ENCODE results near the gene CSMD2.

CSMD2 gene

GRCh38 chr1:33507661-33508060 lies 657.4 kb downstream of the CSMD2 start:
- Histone ChIP-seq H2AFZ (ENCODE audit: low read depth, low read length, severe bottlenecking) (no peak overlapping the region), H3K27me3 (ENCODE audit: low read length) (no peaks in the 10 kb centered on the region), H3K79me2 (ENCODE audit: insufficient read depth, low read length) (no peaks in the 10 kb centered on the region), H3F3A (ENCODE audit: insufficient read depth) (no peaks in the 10 kb centered on the region), H3K27ac (ENCODE audit: low read depth, low read length) (no peak overlapping the region), H3K4me3 (ENCODE audit: insufficient read depth, low read length, poor library complexity, severe bottlenecking) (no peak overlapping the region), H3K9ac (ENCODE audit: low read length) (no peak overlapping the region), H3K9me3 (ENCODE audit: insufficient read depth, low read length) (no peaks in the 10 kb centered on the region), H3K4me2 (ENCODE audit: low read depth, low read length, poor library complexity, severe bottlenecking) (no peak overlapping the region), H3K9me2 (replicated peaks; ENCODE audit: insufficient read depth, low read length) (no peaks in the 10 kb centered on the region), H3K36me3 (ENCODE audit: low read length) (no peaks in the 10 kb centered on the region), H4K20me1 (ENCODE audit: low read depth, low read length) (no peaks in the 10 kb centered on the region)
- TF ChIP-seq EZH2phosphoT487 (conservative IDR thresholded peaks at IDR 0.05; ENCODE audit: low read length), result no peak
- TF ChIP-seq, protein P1, sequence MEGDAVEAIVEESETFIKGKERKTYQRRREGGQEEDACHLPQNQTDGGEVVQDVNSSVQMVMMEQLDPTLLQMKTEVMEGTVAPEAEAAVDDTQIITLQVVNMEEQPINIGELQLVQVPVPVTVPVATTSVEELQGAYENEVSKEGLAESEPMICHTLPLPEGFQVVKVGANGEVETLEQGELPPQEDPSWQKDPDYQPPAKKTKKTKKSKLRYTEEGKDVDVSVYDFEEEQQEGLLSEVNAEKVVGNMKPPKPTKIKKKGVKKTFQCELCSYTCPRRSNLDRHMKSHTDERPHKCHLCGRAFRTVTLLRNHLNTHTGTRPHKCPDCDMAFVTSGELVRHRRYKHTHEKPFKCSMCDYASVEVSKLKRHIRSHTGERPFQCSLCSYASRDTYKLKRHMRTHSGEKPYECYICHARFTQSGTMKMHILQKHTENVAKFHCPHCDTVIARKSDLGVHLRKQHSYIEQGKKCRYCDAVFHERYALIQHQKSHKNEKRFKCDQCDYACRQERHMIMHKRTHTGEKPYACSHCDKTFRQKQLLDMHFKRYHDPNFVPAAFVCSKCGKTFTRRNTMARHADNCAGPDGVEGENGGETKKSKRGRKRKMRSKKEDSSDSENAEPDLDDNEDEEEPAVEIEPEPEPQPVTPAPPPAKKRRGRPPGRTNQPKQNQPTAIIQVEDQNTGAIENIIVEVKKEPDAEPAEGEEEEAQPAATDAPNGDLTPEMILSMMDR (IDR thresholded peaks at IDR 0.05; ENCODE audit: insufficient read depth, low read length, poor library complexity, severe bottlenecking), result no peak

- no peak overlapping the region for H3K4me3 ChIP-seq (ENCODE audit: insufficient read depth, low read length, poor library complexity, severe bottlenecking)
- H3K9me3 ChIP-seq (ENCODE audit: insufficient read depth, low read length), result no peaks in the 10 kb centered on the region
- H3K27ac ChIP-seq (ENCODE audit: low read depth, low read length), result no peak overlapping the region
- H4K20me1 ChIP-seq (ENCODE audit: low read depth, low read length), result no peaks in the 10 kb centered on the region
- H3K36me3 ChIP-seq (ENCODE audit: low read length), result no peaks in the 10 kb centered on the region
- no peaks in the 10 kb centered on the region for H3K9me2 ChIP-seq (replicated peaks; ENCODE audit: insufficient read depth, low read length)
- no peak overlapping the region for H3K9ac ChIP-seq (ENCODE audit: low read length)
- no peaks in the 10 kb centered on the region for H3K27me3 ChIP-seq (ENCODE audit: low read length)
- no peak overlapping the region for H2AFZ ChIP-seq (ENCODE audit: low read depth, low read length, severe bottlenecking)
- TF ChIP-seq, protein P1 (IDR thresholded peaks at IDR 0.05; ENCODE audit: insufficient read depth, low read length, poor library complexity, severe bottlenecking), result no peak
- TF ChIP-seq EZH2phosphoT487 (conservative IDR thresholded peaks at IDR 0.05; ENCODE audit: low read length), result no peak
- no peaks in the 10 kb centered on the region for H3K79me2 ChIP-seq (ENCODE audit: insufficient read depth, low read length)
- no peaks in the 10 kb centered on the region for H3F3A ChIP-seq (ENCODE audit: insufficient read depth)
- H3K4me2 ChIP-seq (ENCODE audit: low read depth, low read length, poor library complexity, severe bottlenecking), result no peak overlapping the region
These were observed 661.5 kb downstream of the CSMD2 start for GRCh38 chr1:33503506-33503905.

DNA sequence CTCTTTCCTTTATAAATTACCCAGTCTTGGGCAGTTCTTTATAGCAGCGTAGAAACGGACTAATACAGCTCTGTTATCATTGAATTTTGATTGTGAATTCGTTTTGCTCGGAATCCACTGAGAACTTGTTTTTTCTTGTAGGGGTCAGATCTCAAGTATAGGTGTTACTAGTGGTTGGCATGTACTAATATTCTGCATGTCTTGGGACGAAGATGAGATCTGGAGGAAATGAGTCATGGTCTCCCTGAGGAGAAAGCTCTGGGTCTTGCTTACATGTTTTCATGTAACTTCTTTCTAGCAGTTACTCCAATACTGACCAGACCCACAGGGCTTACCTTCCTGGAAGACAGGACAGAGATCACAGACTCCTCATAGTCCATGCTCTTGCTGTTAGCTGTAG lies 662.3 kb downstream of the CSMD2 start:
- Histone ChIP-seq H3K27me3 (ENCODE audit: low read length) (no peaks in the 10 kb centered on the region), H3K4me3 (ENCODE audit: insufficient read depth, low read length, poor library complexity, severe bottlenecking) (no peak overlapping the region), H3K9me2 (replicated peaks; ENCODE audit: insufficient read depth, low read length) (no peaks in the 10 kb centered on the region), H3K27ac (ENCODE audit: low read depth, low read length) (no peak overlapping the region), H4K20me1 (ENCODE audit: low read depth, low read length) (no peaks in the 10 kb centered on the region), H3K4me2 (ENCODE audit: low read depth, low read length, poor library complexity, severe bottlenecking) (no peak overlapping the region), H3K36me3 (ENCODE audit: low read length) (no peaks in the 10 kb centered on the region), H3K9ac (ENCODE audit: low read length) (no peak overlapping the region), H3F3A (ENCODE audit: insufficient read depth) (no peaks in the 10 kb centered on the region), H2AFZ (ENCODE audit: low read depth, low read length, severe bottlenecking) (no peak overlapping the region), H3K79me2 (ENCODE audit: insufficient read depth, low read length) (no peaks in the 10 kb centered on the region), H3K9me3 (ENCODE audit: insufficient read depth, low read length) (no peaks in the 10 kb centered on the region)
- TF ChIP-seq, protein P1 (IDR thresholded peaks at IDR 0.05; ENCODE audit: insufficient read depth, low read length, poor library complexity, severe bottlenecking), result no peak
- TF ChIP-seq EZH2phosphoT487 (conservative IDR thresholded peaks at IDR 0.05; ENCODE audit: low read length), result no peak
